GM12878 (cell line): ENCODE data around the gene PHLDA3. TPM values are rescaled to one million over a fixed set of nuclear protein-coding genes. Genes with fewer than 3 reads are reported as not detected.

ENCODE experiments used
- ATAC-seq: fragments of 200-7000 bp; cut with Tn5 transposase; 3 replicates; pipeline ENCODE4 v1.9.1; 2020; ENCODE audit warnings: mild to moderate bottlenecking, moderate library complexity
- BruUV-seq: library from RNA; stranded (reverse); fragments of 400-500 nt; replicated peaks from 2 replicates; lab custom pipeline; 2021; lab: Mats Ljungman, UMichigan
- CTCF ChIA-PET: fragments of 300-600 bp; sonication (Branson Sonifier 250); formaldehyde crosslinking; extraction: SDS; loops from one replicate; lab custom pipeline; 2021; ENCODE audit warnings: inconsistent platforms; lab: Yijun Ruan, JAX
- POLR2A ChIA-PET: fragments of 350-600 bp; formaldehyde crosslinking; extraction: SDS; loops from one replicate; lab custom pipeline; 2021; ENCODE audit warnings: inconsistent platforms; lab: Charles Lee
- RAD21 ChIA-PET: fragments of 300-600 bp; sonication (Branson Sonifier 250); formaldehyde crosslinking; loops from one replicate; lab custom pipeline; 2023; ENCODE audit warnings: antibody characterized with exemption; ENCODE audit not compliant: unreplicated experiment; lab: Charles Lee
- SMC1A ChIA-PET: fragments of 300-600 bp; sonication (Branson Sonifier 250); formaldehyde crosslinking; loops from one replicate; lab custom pipeline; 2023; ENCODE audit not compliant: unreplicated experiment, uncharacterized antibody; lab: Charles Lee
- DNase-seq: peaks from one replicate; pipeline ENCODE4 v3.0.0-alpha.2; 2011; ENCODE audit warnings: low read depth, low spot score
- FAIRE-seq: peaks from 3 replicates; lab custom pipeline; 2011; peaks lifted over from hg19 to GRCh38; lab: Jason Lieb, UNC
- H2AFZ ChIP-seq: 2 replicates; pipeline ENCODE4 v1.6.0; 2011; ENCODE audit warnings: low read depth, low read length, control low read depth; ENCODE audit not compliant: control insufficient read depth
- H3K27ac ChIP-seq: 2 replicates; pipeline ENCODE4 v1.5.1; 2011; ENCODE audit warnings: control low read depth; ENCODE audit not compliant: control insufficient read depth, insufficient read depth
- H3K27me3 ChIP-seq, 2 experiments: replicated peaks in 1 of 2; 2 replicates each; pipeline versions ENCODE4 v1.6.0 to v1.6.1; 2011; ENCODE audit warnings: low read length in 1 of 2; ENCODE audit not compliant: control insufficient read depth in 2 of 2, insufficient read depth in 2 of 2
- H3K36me3 ChIP-seq, 2 experiments: 2 replicates each; pipeline ENCODE4 v1.5.1; 2011; ENCODE audit warnings: low read length in 1 of 2; ENCODE audit not compliant: control insufficient read depth in 2 of 2, insufficient read depth in 2 of 2
- H3K4me1 ChIP-seq: 2 replicates; pipeline ENCODE4 v1.6.1; 2011; ENCODE audit warnings: mild to moderate bottlenecking, low read length, moderate library complexity, mixed read lengths; ENCODE audit not compliant: control insufficient read depth, insufficient read depth
- H3K4me2 ChIP-seq: 2 replicates; pipeline ENCODE4 v1.6.0; 2011; ENCODE audit warnings: control low read depth; ENCODE audit not compliant: control insufficient read depth, insufficient read depth
- H3K4me3 ChIP-seq: fragments of 200-600 bp; sonication (generic); 2 replicates; pipeline ENCODE4 v1.5.1; 2016
- H3K79me2 ChIP-seq: 2 replicates; pipeline ENCODE4 v1.6.0; 2011; ENCODE audit warnings: low read length; ENCODE audit not compliant: control insufficient read depth, insufficient read depth
- H3K9ac ChIP-seq: 2 replicates; pipeline ENCODE4 v1.8.0; 2011; ENCODE audit warnings: low read length, control low read depth, mixed read lengths; ENCODE audit not compliant: control insufficient read depth, insufficient read depth
- H3K9me3 ChIP-seq: replicated peaks from 3 replicates; pipeline ENCODE4 v1.5.1; 2011; ENCODE audit warnings: mild to moderate bottlenecking, low read length; ENCODE audit not compliant: control insufficient read depth, insufficient read depth
- H4K20me1 ChIP-seq: 2 replicates; pipeline ENCODE4 v1.6.0; 2011; ENCODE audit not compliant: control insufficient read depth, insufficient read depth
- ASH2L ChIP-seq: fragments of 300-600, 200-600 bp; sonication (generic); IDR thresholded peaks from 2 replicates; pipeline ENCODE4 v1.6.1; 2017; ENCODE audit warnings: low read depth, mild to moderate bottlenecking, borderline replicate concordance
- ESRRA ChIP-seq: IDR thresholded peaks from 2 replicates; pipeline ENCODE4 v1.6.1; 2012; ENCODE audit warnings: mild to moderate bottlenecking, low read length, improper control_type of control experiment
- MYB ChIP-seq: fragments of 150-350 bp; IDR thresholded peaks from 2 replicates; pipeline ENCODE4 v1.6.1; 2014; ENCODE audit warnings: mild to moderate bottlenecking, low read depth, low read length, borderline replicate concordance
- NR2C1 ChIP-seq: fragments of 450-650 bp; IDR thresholded peaks from 2 replicates; pipeline ENCODE4 v1.6.1; 2017; ENCODE audit warnings: antibody characterized with exemption, mild to moderate bottlenecking, moderate library complexity
- NR2C2 ChIP-seq: IDR thresholded peaks from 2 replicates; pipeline ENCODE4 v1.6.1; 2011; ENCODE audit warnings: borderline replicate concordance, low read depth; ENCODE audit not compliant: control insufficient read depth, insufficient read length
- NR2F1 ChIP-seq: fragments of 450-650 bp; conservative IDR thresholded peaks from 2 replicates; pipeline ENCODE4 v1.6.1; 2017; ENCODE audit warnings: mild to moderate bottlenecking
- PML ChIP-seq: IDR thresholded peaks from 2 replicates; pipeline ENCODE4 v1.6.1; 2012; ENCODE audit warnings: low read length, inconsistent platforms
- WGBS: methylation state at CpG from one replicate; pipeline ENCODE4 v1.1.6; 2016; ENCODE audit warnings: low lambda C conversion rate; ENCODE audit not compliant: insufficient replicate concordance, insufficient coverage; ENCODE audit errors: missing lambda C conversion rate; 5-methylcytosine and 5-hydroxymethylcytosine counted together
- in situ Hi-C: fragments of 300-500 bp; cut with MboI; formaldehyde crosslinking; loops from 9 replicates; pipeline ENCODE4 v1.14.3; 2018; ENCODE audit warnings: mixed read lengths
- intact Hi-C: fragments of 100-400 bp; cut with micrococcal nuclease; formaldehyde crosslinking; loops from one replicate; pipeline ENCODE4 v1.14.2; 2022; ENCODE audit not compliant: unreplicated experiment
- polyA plus RNA-seq, 11 experiments: library from polyadenylated mRNA; depleted of rRNA in 4 of 11; unstranded in 6 of 11; stranded (reverse) in 5 of 11; fragments of >200 nt; fragmentation: Nextera tagmentation in 4 of 11; fragmentation: Illumina TruSeq in 1 of 11; extraction: Ambion mirVana in 4 of 11; extraction: Trizol in 1 of 11; gene quantifications; 1 replicate in 1 of 11; 2 replicates in 10 of 11; pipeline versions ENCODE4 v1.2.1 to v1.2.3, GENCODE V29; 2011 to 2016; ENCODE audit warnings: inconsistent platforms in 2 of 11, missing spikeins in 2 of 11, low read depth in 1 of 11
- total RNA-seq, 4 experiments: library from RNA; depleted of rRNA in 3 of 4; stranded (reverse); fragments of >200 nt in 3 of 4; fragmentation: Illumina TruSeq in 1 of 4; extraction: Trizol in 1 of 4; gene quantifications; 2 replicates each; pipeline versions ENCODE4 v1.2.1 to v1.2.3, GENCODE V29; 2013 to 2021
- TF ChIP-seq, protein P1 (sequence below): fragments of 450-650 bp; IDR thresholded peaks from 2 replicates; pipeline ENCODE4 v1.6.1; 2016; ENCODE audit warnings: mild to moderate bottlenecking

The PHLDA3 gene
- total and polyA plus RNA-seq, 10 of the 15 experiments (the other 5 are each of a cell fraction or from before 2014, with no cell fraction given): 0.60 to 57.4 (median 21.8) TPM

DNA sequence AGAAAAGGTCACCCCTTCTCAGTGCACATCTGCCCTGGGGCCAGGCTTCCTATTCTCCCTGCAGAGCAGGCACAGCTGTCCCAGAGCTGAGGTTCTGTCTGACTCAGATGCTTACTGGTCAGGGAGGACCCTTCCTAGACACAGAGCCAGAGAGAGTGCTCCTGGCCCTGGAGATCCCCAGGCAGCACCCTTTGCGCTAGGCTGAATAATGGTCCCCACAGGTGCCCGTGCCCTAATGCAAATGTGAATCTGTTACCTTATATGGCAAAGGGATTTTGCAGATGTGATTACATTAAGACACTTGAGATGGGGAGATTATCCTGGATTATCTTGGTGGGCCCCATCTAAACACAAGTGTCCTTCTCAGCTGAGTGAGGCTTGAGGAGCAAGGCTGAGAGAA lies 44.8 kb downstream of the PHLDA3 start (continued):
- TF ChIP-seq ESRRA: no peak

DNA sequence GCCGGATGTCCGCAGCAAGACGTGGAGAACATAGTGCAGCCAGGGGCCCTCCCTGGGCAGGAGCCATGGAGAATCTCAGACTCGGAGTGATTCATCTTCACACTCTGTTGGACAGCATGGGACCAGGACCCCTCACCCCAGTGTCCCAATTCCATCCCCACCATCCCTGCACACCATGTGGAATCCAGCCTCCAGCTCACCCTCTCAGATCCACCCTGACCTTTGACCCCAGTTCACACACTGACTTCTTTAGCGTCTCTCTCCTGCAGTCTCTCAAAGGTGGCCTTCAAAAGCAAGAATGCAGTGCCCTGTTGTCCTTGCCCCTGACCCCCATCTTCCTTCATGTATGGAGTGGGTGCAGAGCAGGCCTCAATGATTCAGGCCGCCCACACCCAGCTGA lies 45.3 kb downstream of the PHLDA3 start:
- in situ Hi-C loops: no loop called here
- RAD21 ChIA-PET: no interaction called here
- SMC1A ChIA-PET: no interaction called here
- Histone ChIP-seq H3K9ac (no peak overlapping the region), H2AFZ (no peak overlapping the region), H3K27me3 (no peaks in the 10 kb centered on the region), H3K4me3 (no peak overlapping the region), H3K4me1 (peaks cover 12% of the 10 kb centered on the region), H3K27ac (no peak overlapping the region), H3K79me2 (no peaks in the 10 kb centered on the region), H3K9me3 (no peaks in the 10 kb centered on the region; the same call in 2 of the 3 replicates), H3K4me2 (no peak overlapping the region), H3K36me3 (no peaks in the 10 kb centered on the region), H4K20me1 (no peaks in the 10 kb centered on the region)
- DNase-seq: no peak
- TF ChIP-seq, protein P1, sequence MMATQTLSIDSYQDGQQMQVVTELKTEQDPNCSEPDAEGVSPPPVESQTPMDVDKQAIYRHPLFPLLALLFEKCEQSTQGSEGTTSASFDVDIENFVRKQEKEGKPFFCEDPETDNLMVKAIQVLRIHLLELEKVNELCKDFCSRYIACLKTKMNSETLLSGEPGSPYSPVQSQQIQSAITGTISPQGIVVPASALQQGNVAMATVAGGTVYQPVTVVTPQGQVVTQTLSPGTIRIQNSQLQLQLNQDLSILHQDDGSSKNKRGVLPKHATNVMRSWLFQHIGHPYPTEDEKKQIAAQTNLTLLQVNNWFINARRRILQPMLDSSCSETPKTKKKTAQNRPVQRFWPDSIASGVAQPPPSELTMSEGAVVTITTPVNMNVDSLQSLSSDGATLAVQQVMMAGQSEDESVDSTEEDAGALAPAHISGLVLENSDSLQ: no peak
- TF ChIP-seq NR2C2 (peak; percentile 19), PML (no peak), NR2C1 (0 out of 2 replicates have a peak, but pooled peaks have one; percentile 24), MYB (no peak), NR2F1 (peak; percentile 48; the same call in 1 of the 2 replicates), ASH2L (no peak)
- POLR2A ChIA-PET: no interaction called here
- no peak for ATAC-seq
- WGBS: 44% methylated on average over 6 of the region's 6 CpGs
- intact Hi-C loops: no loop called here
- no TSS peak for BruUV-seq
- CTCF ChIA-PET: interaction anchor here (4.8 to 5.0 kb wide), 2 partner anchors 12 to 38 kb away, joined by 25 read pairs; no protein-coding TSS in a partner anchor
- FAIRE-seq: no peak
